Panc1 (cell line): ENCODE measurements around the gene PRRG4.

Experiments
- CTCF ChIP-seq: fragments of 450-650 bp; IDR thresholded peaks from 2 replicates; pipeline ENCODE4 v1.5.1; 2017; ENCODE audit warnings: mild to moderate bottlenecking
- POLR2AphosphoS5 ChIP-seq: IDR thresholded peaks from 2 replicates; pipeline ENCODE4 v1.6.1; 2012; ENCODE audit warnings: mild to moderate bottlenecking, low read depth, low read length, moderate library complexity
- REST ChIP-seq, 2 experiments: IDR thresholded peaks; 2 replicates each; pipeline ENCODE4 v1.6.1; 2011 to 2012; ENCODE audit warnings: low read depth in 2 of 2, control low read depth in 1 of 2, low read length in 1 of 2, mild to moderate bottlenecking in 1 of 2, moderate library complexity in 1 of 2; ENCODE audit not compliant: insufficient read depth in 1 of 2
- SIN3A ChIP-seq: IDR thresholded peaks from 2 replicates; pipeline ENCODE4 v1.6.1; 2012; ENCODE audit warnings: low read depth, mild to moderate bottlenecking, low read length, moderate library complexity, borderline replicate concordance; ENCODE audit not compliant: insufficient read depth
- TCF7L2 ChIP-seq: IDR thresholded peaks from 2 replicates; pipeline ENCODE4 v1.6.1; 2011; ENCODE audit warnings: mild to moderate bottlenecking, low read depth, low read length, inconsistent platforms

GRCh38 chr11:32888805-32889204, 59.1 kb downstream of the PRRG4 start:
- TF ChIP-seq POLR2AphosphoS5 (no peak), REST (IDR thresholded peaks at IDR 0.05; ENCODE audit: insufficient read depth in 1 of 2, low read depth in 2 of 2, low read length in 1 of 2) (no peak), CTCF (no peak), SIN3A (no peak), TCF7L2 (no peak)
